ENCODE results near the gene PARP1.

GRCh38 chr1:226390681-226391080, 17.2 kb downstream of the PARP1 start:
- TF ChIP-seq, protein P1, sequence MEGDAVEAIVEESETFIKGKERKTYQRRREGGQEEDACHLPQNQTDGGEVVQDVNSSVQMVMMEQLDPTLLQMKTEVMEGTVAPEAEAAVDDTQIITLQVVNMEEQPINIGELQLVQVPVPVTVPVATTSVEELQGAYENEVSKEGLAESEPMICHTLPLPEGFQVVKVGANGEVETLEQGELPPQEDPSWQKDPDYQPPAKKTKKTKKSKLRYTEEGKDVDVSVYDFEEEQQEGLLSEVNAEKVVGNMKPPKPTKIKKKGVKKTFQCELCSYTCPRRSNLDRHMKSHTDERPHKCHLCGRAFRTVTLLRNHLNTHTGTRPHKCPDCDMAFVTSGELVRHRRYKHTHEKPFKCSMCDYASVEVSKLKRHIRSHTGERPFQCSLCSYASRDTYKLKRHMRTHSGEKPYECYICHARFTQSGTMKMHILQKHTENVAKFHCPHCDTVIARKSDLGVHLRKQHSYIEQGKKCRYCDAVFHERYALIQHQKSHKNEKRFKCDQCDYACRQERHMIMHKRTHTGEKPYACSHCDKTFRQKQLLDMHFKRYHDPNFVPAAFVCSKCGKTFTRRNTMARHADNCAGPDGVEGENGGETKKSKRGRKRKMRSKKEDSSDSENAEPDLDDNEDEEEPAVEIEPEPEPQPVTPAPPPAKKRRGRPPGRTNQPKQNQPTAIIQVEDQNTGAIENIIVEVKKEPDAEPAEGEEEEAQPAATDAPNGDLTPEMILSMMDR (conservative IDR thresholded peaks at IDR 0.05; ENCODE audit: low read depth, low read length) = no peak
- no peak for TF ChIP-seq EZH2 (IDR thresholded peaks at IDR 0.05; ENCODE audit: borderline replicate concordance, low read depth, low read length, poor library complexity, severe bottlenecking)

Measured in A673 (cell line).